ENCODE results near the gene DIAPH2. TPM values are rescaled to one million over a fixed set of nuclear protein-coding genes. Genes with fewer than 3 reads are reported as not detected.

DIAPH2 gene
- total RNA-seq, 5 donors from 2014 or later (not counting 1 experiment from before 2014, with no cell fraction given), result 8.4 to 15.3 (median 10.8) TPM

GRCh38 chrX:97295954-97296353 is 611.3 kb downstream of the DIAPH2 start:
- CTCF ChIA-PET, result no interaction called here
- DNase-seq (no peak), ATAC-seq (replicated peaks in 1 of 4) (no peak)
- no peak overlapping the region for H3K27ac ChIP-seq (ENCODE audit: low read length)
- POLR2A ChIA-PET, result no interaction called here
- no peaks in the 10 kb centered on the region for H3K4me1 Mint-ChIP-seq
- H3K9me3 ChIP-seq, result no peaks in the 10 kb centered on the region
- no peaks in the 10 kb centered on the region for H3K9me3 Mint-ChIP-seq
- H3K36me3 ChIP-seq (ENCODE audit: control insufficient read depth in 2 of 2, extremely low read depth in 1 of 2, insufficient read depth in 1 of 2, low read length in 1 of 2), result no peaks in the 10 kb centered on the region
- peaks cover 8% of the 10 kb centered on the region for H3K36me3 Mint-ChIP-seq
- H3K4me1 ChIP-seq (ENCODE audit: control insufficient read depth in 1 of 2, extremely low read depth in 1 of 2, insufficient read depth in 2 of 2, low read length in 2 of 2), result no peaks in the 10 kb centered on the region
- H3K4me3 ChIP-seq (ENCODE audit: control insufficient read depth in 1 of 2, extremely low read depth in 1 of 2, low read length in 1 of 2), result no peak overlapping the region
- H3K4me3 Mint-ChIP-seq, result no peak overlapping the region
- no peaks in the 10 kb centered on the region for H3K27me3 ChIP-seq (replicated peaks in 1 of 2; ENCODE audit: control insufficient read depth in 2 of 2, extremely low read depth in 1 of 2, insufficient read depth in 2 of 2, low read length in 1 of 2)
- peaks cover 0 to 4% of the 10 kb centered on the region in 2 donors for H3K27me3 Mint-ChIP-seq
- 100% methylated on average over 1 of the region's 2 CpGs for WGBS (ENCODE audit: insufficient coverage)
- no peak overlapping the region for H3K27ac Mint-ChIP-seq

- H3K36me3 Mint-ChIP-seq, result peaks cover 8% of the 10 kb centered on the region
- DNase-seq (no peak), ATAC-seq (replicated peaks in 1 of 4) (no peak)
- Histone ChIP-seq H3K9me3 (no peaks in the 10 kb centered on the region), H3K36me3 (ENCODE audit: control insufficient read depth in 2 of 2, extremely low read depth in 1 of 2, insufficient read depth in 1 of 2, low read length in 1 of 2) (no peaks in the 10 kb centered on the region), H3K4me1 (ENCODE audit: control insufficient read depth in 1 of 2, extremely low read depth in 1 of 2, insufficient read depth in 2 of 2, low read length in 2 of 2) (no peaks in the 10 kb centered on the region), H3K4me3 (ENCODE audit: control insufficient read depth in 1 of 2, extremely low read depth in 1 of 2, low read length in 1 of 2) (no peak overlapping the region), H3K27ac (ENCODE audit: low read length) (no peak overlapping the region), H3K27me3 (replicated peaks in 1 of 2; ENCODE audit: control insufficient read depth in 2 of 2, extremely low read depth in 1 of 2, insufficient read depth in 2 of 2, low read length in 1 of 2) (no peaks in the 10 kb centered on the region)
- H3K4me1 Mint-ChIP-seq, result no peaks in the 10 kb centered on the region
- WGBS (ENCODE audit: insufficient coverage), result no CpG with 5 or more reads among the region's 1 CpG
- no peaks in the 10 kb centered on the region for H3K9me3 Mint-ChIP-seq
- no peak overlapping the region for H3K4me3 Mint-ChIP-seq
- no peak overlapping the region for H3K27ac Mint-ChIP-seq
- POLR2A ChIA-PET, result no interaction called here
- H3K27me3 Mint-ChIP-seq, result peaks cover 0 to 3% of the 10 kb centered on the region in 2 donors
- CTCF ChIA-PET, result interaction anchor here in 1 of 2 donors (0.5 kb wide), 1 partner anchor 601 kb away, joined by 6 read pairs; no protein-coding TSS in a partner anchor
Measured at GRCh38 chrX:97306771-97307470, 622.3 kb downstream of the DIAPH2 start.

- no peaks in the 10 kb centered on the region for H3K4me1 Mint-ChIP-seq
- Histone ChIP-seq H3K4me3 (ENCODE audit: control insufficient read depth in 1 of 2, extremely low read depth in 1 of 2, low read length in 1 of 2) (no peak overlapping the region), H3K9me3 (no peaks in the 10 kb centered on the region), H3K36me3 (ENCODE audit: control insufficient read depth in 2 of 2, extremely low read depth in 1 of 2, insufficient read depth in 1 of 2, low read length in 1 of 2) (no peaks in the 10 kb centered on the region), H3K27me3 (replicated peaks in 1 of 2; ENCODE audit: control insufficient read depth in 2 of 2, extremely low read depth in 1 of 2, insufficient read depth in 2 of 2, low read length in 1 of 2) (no peaks in the 10 kb centered on the region), H3K27ac (ENCODE audit: low read length) (no peak overlapping the region), H3K4me1 (ENCODE audit: control insufficient read depth in 1 of 2, extremely low read depth in 1 of 2, insufficient read depth in 2 of 2, low read length in 2 of 2) (no peaks in the 10 kb centered on the region)
- ChIA-PET CTCF (no interaction called here), POLR2A (no interaction called here)
- peaks cover 8% of the 10 kb centered on the region for H3K36me3 Mint-ChIP-seq
- no peak overlapping the region for H3K27ac Mint-ChIP-seq
- no peak for ATAC-seq (replicated peaks in 1 of 4)
- no peak for DNase-seq
- peaks cover 0 to 3% of the 10 kb centered on the region in 2 donors for H3K27me3 Mint-ChIP-seq
- H3K9me3 Mint-ChIP-seq, result no peaks in the 10 kb centered on the region
- WGBS (ENCODE audit: insufficient coverage), result no CpG with 5 or more reads among the region's 4 CpGs
- H3K4me3 Mint-ChIP-seq, result no peak overlapping the region
Measured at GRCh38 chrX:97308171-97308570, 623.5 kb downstream of the DIAPH2 start.

- H3K4me3 ChIP-seq (ENCODE audit: control insufficient read depth in 1 of 2, extremely low read depth in 1 of 2, low read length in 1 of 2), result no peak overlapping the region
- H3K27me3 ChIP-seq (replicated peaks in 1 of 2; ENCODE audit: control insufficient read depth in 2 of 2, extremely low read depth in 1 of 2, insufficient read depth in 2 of 2, low read length in 1 of 2), result no peaks in the 10 kb centered on the region
- no peaks in the 10 kb centered on the region for H3K9me3 ChIP-seq
- DNase-seq (no peak), ATAC-seq (replicated peaks in 1 of 4) (no peak)
- H3K27ac ChIP-seq (ENCODE audit: low read length), result no peak overlapping the region
- ChIA-PET CTCF (no interaction called here), POLR2A (no interaction called here)
- no CpG with 5 or more reads among the region's 2 CpGs for WGBS (ENCODE audit: insufficient coverage)
- no peaks in the 10 kb centered on the region for H3K4me1 ChIP-seq (ENCODE audit: control insufficient read depth in 1 of 2, extremely low read depth in 1 of 2, insufficient read depth in 2 of 2, low read length in 2 of 2)
- no peaks in the 10 kb centered on the region for H3K9me3 Mint-ChIP-seq
- H3K27ac Mint-ChIP-seq, result no peak overlapping the region
- no peaks in the 10 kb centered on the region for H3K4me1 Mint-ChIP-seq
- H3K4me3 Mint-ChIP-seq, result no peak overlapping the region
- peaks cover 10% of the 10 kb centered on the region for H3K36me3 Mint-ChIP-seq
- no peaks in the 10 kb centered on the region for H3K36me3 ChIP-seq (ENCODE audit: control insufficient read depth in 2 of 2, extremely low read depth in 1 of 2, insufficient read depth in 1 of 2, low read length in 1 of 2)
- peaks cover 0 to 3% of the 10 kb centered on the region in 2 donors for H3K27me3 Mint-ChIP-seq
Measured at GRCh38 chrX:97309487-97310116, 625.0 kb downstream of the DIAPH2 start.

GRCh38 chrX:97310373-97310772 is 625.7 kb downstream of the DIAPH2 start:
- H3K27me3 Mint-ChIP-seq, result peaks cover 0 to 3% of the 10 kb centered on the region in 2 donors
- H3K4me3 Mint-ChIP-seq, result no peak overlapping the region
- H3K4me1 Mint-ChIP-seq, result no peaks in the 10 kb centered on the region
- peaks cover 13% of the 10 kb centered on the region for H3K36me3 Mint-ChIP-seq
- POLR2A ChIA-PET, result no interaction called here
- Histone ChIP-seq H3K4me3 (ENCODE audit: control insufficient read depth in 1 of 2, extremely low read depth in 1 of 2, low read length in 1 of 2) (no peak overlapping the region), H3K4me1 (ENCODE audit: control insufficient read depth in 1 of 2, extremely low read depth in 1 of 2, insufficient read depth in 2 of 2, low read length in 2 of 2) (no peaks in the 10 kb centered on the region), H3K9me3 (no peaks in the 10 kb centered on the region), H3K27ac (ENCODE audit: low read length) (no peak overlapping the region), H3K27me3 (replicated peaks in 1 of 2; ENCODE audit: control insufficient read depth in 2 of 2, extremely low read depth in 1 of 2, insufficient read depth in 2 of 2, low read length in 1 of 2) (no peaks in the 10 kb centered on the region), H3K36me3 (ENCODE audit: control insufficient read depth in 2 of 2, extremely low read depth in 1 of 2, insufficient read depth in 1 of 2, low read length in 1 of 2) (no peaks in the 10 kb centered on the region)
- no peak overlapping the region for H3K27ac Mint-ChIP-seq
- H3K9me3 Mint-ChIP-seq, result no peaks in the 10 kb centered on the region
- ATAC-seq (replicated peaks in 1 of 4), result no peak
- CTCF ChIA-PET, result no interaction called here
- no peak for DNase-seq
- WGBS (ENCODE audit: insufficient coverage), result 100% methylated on average over 3 of the region's 8 CpGs

- Histone ChIP-seq H3K4me1 (ENCODE audit: control insufficient read depth in 1 of 2, extremely low read depth in 1 of 2, insufficient read depth in 2 of 2, low read length in 2 of 2) (no peaks in the 10 kb centered on the region), H3K36me3 (ENCODE audit: control insufficient read depth in 2 of 2, extremely low read depth in 1 of 2, insufficient read depth in 1 of 2, low read length in 1 of 2) (no peaks in the 10 kb centered on the region), H3K27ac (ENCODE audit: low read length) (no peak overlapping the region), H3K27me3 (replicated peaks in 1 of 2; ENCODE audit: control insufficient read depth in 2 of 2, extremely low read depth in 1 of 2, insufficient read depth in 2 of 2, low read length in 1 of 2) (no peaks in the 10 kb centered on the region), H3K9me3 (no peaks in the 10 kb centered on the region), H3K4me3 (ENCODE audit: control insufficient read depth in 1 of 2, extremely low read depth in 1 of 2, low read length in 1 of 2) (no peak overlapping the region)
- Mint-ChIP-seq H3K27me3 (peaks cover 0 to 3% of the 10 kb centered on the region in 2 donors), H3K9me3 (no peaks in the 10 kb centered on the region), H3K36me3 (peaks cover 13% of the 10 kb centered on the region), H3K4me3 (no peak overlapping the region), H3K27ac (no peak overlapping the region), H3K4me1 (no peaks in the 10 kb centered on the region)
- no peak for DNase-seq
- no peak for ATAC-seq (replicated peaks in 1 of 4)
- CTCF ChIA-PET, result no interaction called here
- POLR2A ChIA-PET, result no interaction called here
- WGBS (ENCODE audit: insufficient coverage), result no CpG with 5 or more reads among the region's 4 CpGs
Measured at GRCh38 chrX:97311066-97311778, 626.6 kb downstream of the DIAPH2 start.
